ENCODE data around the gene ASPSCR1. TPM values are rescaled to one million over a fixed set of nuclear protein-coding genes. Genes with fewer than 3 reads are reported as not detected.

The ASPSCR1 gene
- total RNA-seq, 1 donor = 23.6 TPM

- TF ChIP-seq CTCF (IDR thresholded peaks at IDR 0.05; ENCODE audit: insufficient read depth, low read length) = no peak
- DNase-seq (ENCODE audit: low read depth) = no peak
- no peak overlapping the region for H3K4me3 ChIP-seq (ENCODE audit: low read depth, low read length)
These were observed 31.5 kb downstream of the ASPSCR1 start for GRCh38 chr17:82008941-82009405.

GRCh38 chr17:82009413-82009812 is 32.0 kb downstream of the ASPSCR1 start:
- no peak for DNase-seq (ENCODE audit: low read depth)
- no peak overlapping the region for H3K4me3 ChIP-seq (ENCODE audit: low read depth, low read length)
- no peak for TF ChIP-seq CTCF (IDR thresholded peaks at IDR 0.05; ENCODE audit: insufficient read depth, low read length)

- no peak for TF ChIP-seq CTCF (IDR thresholded peaks at IDR 0.05; ENCODE audit: insufficient read depth, low read length)
- no peak for DNase-seq (ENCODE audit: low read depth)
- H3K4me3 ChIP-seq (ENCODE audit: low read depth, low read length) = no peak overlapping the region
These were observed 33.4 kb downstream of the ASPSCR1 start for GRCh38 chr17:82010575-82011525.

GRCh38 chr17:82011617-82012187 is 34.3 kb downstream of the ASPSCR1 start:
- no peak for TF ChIP-seq CTCF (IDR thresholded peaks at IDR 0.05; ENCODE audit: insufficient read depth, low read length)
- H3K4me3 ChIP-seq (ENCODE audit: low read depth, low read length) = no peak overlapping the region
- DNase-seq (ENCODE audit: low read depth) = no peak

- no peak for TF ChIP-seq CTCF (IDR thresholded peaks at IDR 0.05; ENCODE audit: insufficient read depth, low read length)
These were observed 34.8 kb downstream of the ASPSCR1 start for GRCh38 chr17:82012261-82012639.

GRCh38 chr17:82012640-82013295 is 35.3 kb downstream of the ASPSCR1 start:
- no peak for DNase-seq (ENCODE audit: low read depth)
- TF ChIP-seq CTCF (IDR thresholded peaks at IDR 0.05; ENCODE audit: insufficient read depth, low read length) = no peak
- no peak overlapping the region for H3K4me3 ChIP-seq (ENCODE audit: low read depth, low read length)

More at GRCh38 chr17:82012261-82012639, 34.8 kb downstream of the ASPSCR1 start:
- H3K4me3 ChIP-seq (ENCODE audit: low read depth, low read length) = no peak overlapping the region
- no peak for DNase-seq (ENCODE audit: low read depth)
